Keratinocyte (primary cell): ENCODE data around the gene SNX12. TPM values are rescaled to one million over a fixed set of nuclear protein-coding genes. Genes with fewer than 3 reads are reported as not detected.

ENCODE experiments used
- DNase-seq: peaks from one replicate; pipeline ENCODE4 v3.0.0-alpha.2; 2011; ENCODE audit warnings: low read depth, missing footprints, low spot score
- FAIRE-seq: peaks from 2 replicates; lab custom pipeline; 2011; peaks lifted over from hg19 to GRCh38; lab: Jason Lieb, UNC
- H2AFZ ChIP-seq: 2 replicates; pipeline ENCODE4 v1.6.0; 2012; ENCODE audit warnings: low read length, control low read depth, inconsistent platforms; ENCODE audit not compliant: control insufficient read depth
- H3K27ac ChIP-seq: 2 replicates; pipeline ENCODE4 v1.5.1; 2011; ENCODE audit warnings: low read length; ENCODE audit not compliant: control insufficient read depth, insufficient read depth
- H3K27me3 ChIP-seq: 3 replicates; pipeline ENCODE4 v1.6.0; 2011; ENCODE audit warnings: low read length; ENCODE audit not compliant: control insufficient read depth, insufficient read depth; ENCODE audit errors: extremely low read depth
- H3K36me3 ChIP-seq, 2 experiments: 2 replicates in 1 of 2; 3 replicates in 1 of 2; pipeline ENCODE4 v1.5.1; 2011; ENCODE audit warnings: low read length in 2 of 2, mild to moderate bottlenecking in 1 of 2; ENCODE audit not compliant: control insufficient read depth in 2 of 2, insufficient read depth in 2 of 2; ENCODE audit errors: extremely low read depth in 1 of 2
- H3K4me1 ChIP-seq: 3 replicates; pipeline ENCODE4 v1.5.1; 2011; ENCODE audit warnings: low read length; ENCODE audit not compliant: control insufficient read depth, insufficient read depth; ENCODE audit errors: extremely low read depth
- H3K4me2 ChIP-seq: 3 replicates; pipeline ENCODE4 v1.6.0; 2011; ENCODE audit warnings: low read depth, low read length; ENCODE audit not compliant: control insufficient read depth, insufficient read depth; ENCODE audit errors: extremely low read depth
- H3K4me3 ChIP-seq, 3 experiments: fragments of 200-600 bp in 1 of 3; sonication (generic) in 1 of 3; 2 replicates in 2 of 3; 3 replicates in 1 of 3; pipeline ENCODE4 v1.5.1; 2011 to 2016; ENCODE audit warnings: low read length in 3 of 3, mild to moderate bottlenecking in 3 of 3, control low read depth in 2 of 3, inconsistent platforms in 1 of 3, low read depth in 1 of 3, mixed read lengths in 1 of 3, mixed run types in 1 of 3, moderate library complexity in 1 of 3; ENCODE audit not compliant: control insufficient read depth in 2 of 3, insufficient read depth in 2 of 3; ENCODE audit errors: extremely low read depth in 1 of 3
- H3K79me2 ChIP-seq: 2 replicates; pipeline ENCODE4 v1.6.0; 2012; ENCODE audit warnings: low read length; ENCODE audit not compliant: control insufficient read depth, insufficient read depth
- H3K9ac ChIP-seq: 3 replicates; pipeline ENCODE4 v1.6.0; 2011; ENCODE audit warnings: low read length; ENCODE audit not compliant: control insufficient read depth, insufficient read depth; ENCODE audit errors: extremely low read depth
- H3K9me1 ChIP-seq: 3 replicates; pipeline ENCODE4 v1.6.0; 2011; ENCODE audit warnings: low read length; ENCODE audit not compliant: control insufficient read depth, insufficient read depth; ENCODE audit errors: extremely low read depth
- H3K9me3 ChIP-seq: 2 replicates; pipeline ENCODE4 v1.5.1; 2012; ENCODE audit warnings: low read depth, low read length; ENCODE audit not compliant: control insufficient read depth
- H4K20me1 ChIP-seq: 3 replicates; pipeline ENCODE4 v1.6.0; 2011; ENCODE audit warnings: low read length; ENCODE audit not compliant: control insufficient read depth, insufficient read depth; ENCODE audit errors: extremely low read depth
- EZH2 ChIP-seq: IDR thresholded peaks from one replicate; pipeline ENCODE4 v1.6.1; 2012; ENCODE audit warnings: inconsistent platforms, mild to moderate bottlenecking, low read length, moderate library complexity
- dilution Hi-C: fragments of 300-500 bp; cut with MboI; formaldehyde crosslinking; loops from one replicate; pipeline ENCODE4 v1.7.0; 2020; ENCODE audit warnings: low sequenced_read_pairs; ENCODE audit not compliant: extremely low pct_ligation_motif_present
- polyA plus RNA-seq, 5 experiments: library from polyadenylated mRNA; depleted of rRNA in 3 of 5; stranded (reverse) in 3 of 5; stranded (forward) in 1 of 5; unstranded in 1 of 5; fragments of >200 nt; gene quantifications; 1 replicate in 1 of 5; 2 replicates in 3 of 5; 3 replicates in 1 of 5; pipeline versions ENCODE4 v1.2.1 to v1.2.3, GENCODE V29; 2011 to 2012; ENCODE audit warnings: missing spikeins in 2 of 5, low read depth in 1 of 5, low replicate concordance in 1 of 5
- TF ChIP-seq, protein P1 (sequence below), 3 experiments: IDR thresholded peaks in 1 of 3; conservative IDR thresholded peaks in 1 of 3; optimal IDR thresholded peaks in 1 of 3; 2 replicates in 2 of 3; 3 replicates in 1 of 3; pipeline versions ENCODE3 to v1.5.1; 2011; ENCODE audit warnings: low read length in 3 of 3, mild to moderate bottlenecking in 3 of 3, moderate library complexity in 2 of 3, control low read depth in 1 of 3, inconsistent platforms in 1 of 3; ENCODE audit not compliant: insufficient read depth in 2 of 3; ENCODE audit errors: extremely low read depth in 1 of 3

The SNX12 gene
- polyA plus RNA-seq, 1 donor (not counting 4 experiments of a cell fraction or from before 2014, with no cell fraction given), result 94.0 TPM

DNA sequence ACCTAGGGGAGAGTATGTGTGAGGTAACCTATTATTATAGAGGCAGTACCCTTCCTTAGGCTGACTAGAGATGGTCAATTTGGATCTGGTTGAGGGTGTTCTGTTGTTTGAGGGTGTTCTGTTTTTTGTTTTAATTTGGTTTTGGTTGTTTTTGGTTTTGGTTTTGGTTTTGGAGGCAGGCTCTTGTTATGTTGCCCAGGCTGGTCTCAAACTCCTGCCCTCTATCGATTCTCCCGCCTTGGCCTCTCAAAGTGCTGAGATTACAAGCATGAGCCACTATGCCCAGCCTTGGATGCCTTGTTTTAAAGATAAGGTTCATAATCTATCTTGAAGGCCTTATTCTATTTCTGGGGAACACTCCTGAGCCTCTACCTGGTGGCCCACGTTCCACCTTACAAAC is 37.5 kb upstream of the SNX12 start:
- no peak for TF ChIP-seq EZH2
- TF ChIP-seq, protein P1, sequence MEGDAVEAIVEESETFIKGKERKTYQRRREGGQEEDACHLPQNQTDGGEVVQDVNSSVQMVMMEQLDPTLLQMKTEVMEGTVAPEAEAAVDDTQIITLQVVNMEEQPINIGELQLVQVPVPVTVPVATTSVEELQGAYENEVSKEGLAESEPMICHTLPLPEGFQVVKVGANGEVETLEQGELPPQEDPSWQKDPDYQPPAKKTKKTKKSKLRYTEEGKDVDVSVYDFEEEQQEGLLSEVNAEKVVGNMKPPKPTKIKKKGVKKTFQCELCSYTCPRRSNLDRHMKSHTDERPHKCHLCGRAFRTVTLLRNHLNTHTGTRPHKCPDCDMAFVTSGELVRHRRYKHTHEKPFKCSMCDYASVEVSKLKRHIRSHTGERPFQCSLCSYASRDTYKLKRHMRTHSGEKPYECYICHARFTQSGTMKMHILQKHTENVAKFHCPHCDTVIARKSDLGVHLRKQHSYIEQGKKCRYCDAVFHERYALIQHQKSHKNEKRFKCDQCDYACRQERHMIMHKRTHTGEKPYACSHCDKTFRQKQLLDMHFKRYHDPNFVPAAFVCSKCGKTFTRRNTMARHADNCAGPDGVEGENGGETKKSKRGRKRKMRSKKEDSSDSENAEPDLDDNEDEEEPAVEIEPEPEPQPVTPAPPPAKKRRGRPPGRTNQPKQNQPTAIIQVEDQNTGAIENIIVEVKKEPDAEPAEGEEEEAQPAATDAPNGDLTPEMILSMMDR (optimal IDR thresholded peaks at IDR 0.05 in 1 of 3, IDR thresholded peaks at IDR 0.05 in 1 of 3, conservative IDR thresholded peaks at IDR 0.05 in 1 of 3; ENCODE audit: extremely low read depth in 1 of 3, insufficient read depth in 2 of 3, low read length in 3 of 3), result no peak
- Histone ChIP-seq H3K4me1 (no peaks in the 10 kb centered on the region), H3K79me2 (no peaks in the 10 kb centered on the region), H3K36me3 (no peaks in the 10 kb centered on the region), H3K4me3 (no peak overlapping the region), H3K9ac (no peak overlapping the region), H3K9me1 (no peaks in the 10 kb centered on the region), H2AFZ (no peak overlapping the region), H3K27ac (no peak overlapping the region), H3K27me3 (no peaks in the 10 kb centered on the region), H3K4me2 (no peak overlapping the region), H4K20me1 (no peaks in the 10 kb centered on the region), H3K9me3 (no peaks in the 10 kb centered on the region)
- DNase-seq (no peak), FAIRE-seq (no peak)
- dilution Hi-C loops, result no loop called here

DNA sequence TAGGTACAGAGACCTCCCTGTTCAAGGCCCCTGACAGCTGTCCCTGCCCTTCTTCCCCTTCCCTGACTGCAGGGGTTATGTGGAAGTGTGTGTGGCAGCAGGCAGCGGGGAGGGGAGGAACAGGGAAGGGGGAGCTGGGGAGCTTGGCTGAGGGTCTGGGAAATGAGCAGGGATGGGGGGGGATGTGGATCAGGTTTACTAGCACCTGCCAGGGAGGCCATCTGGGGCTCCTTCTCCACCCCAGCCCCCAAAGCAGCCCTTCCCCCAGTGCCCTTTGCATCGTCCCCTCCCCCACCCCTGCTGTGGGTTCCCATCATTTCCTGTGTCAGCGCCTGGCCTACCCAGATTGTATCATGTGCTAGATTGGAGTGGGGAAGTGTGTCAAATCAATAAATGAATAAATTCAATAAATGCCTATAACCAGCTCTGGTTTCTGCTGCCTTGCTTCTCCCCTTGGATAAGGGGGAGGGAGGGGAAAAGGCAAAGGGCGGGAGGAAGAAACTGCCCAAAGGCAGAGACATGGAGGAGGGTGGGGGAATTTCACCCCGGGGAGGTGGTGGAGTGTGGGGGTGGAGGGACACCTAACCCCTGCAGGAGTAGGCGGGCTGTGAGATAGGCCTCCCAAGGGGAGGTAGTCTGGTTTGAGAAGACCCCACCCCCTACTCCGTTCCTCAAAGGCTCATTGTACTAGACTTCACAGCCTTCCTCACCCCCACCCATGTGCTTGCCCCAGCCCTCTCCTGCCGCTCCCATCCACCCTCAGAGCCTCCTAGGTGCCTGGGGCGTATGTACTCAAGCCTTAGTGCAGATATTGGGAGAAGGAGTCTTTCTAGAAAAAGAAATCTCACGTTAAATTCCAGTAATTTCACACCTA is 35.2 kb upstream of the SNX12 start:
- Histone ChIP-seq H3K4me1 (no peaks in the 10 kb centered on the region), H3K9me3 (no peaks in the 10 kb centered on the region), H2AFZ (no peak overlapping the region), H3K27ac (no peak overlapping the region), H4K20me1 (no peaks in the 10 kb centered on the region), H3K9ac (no peak overlapping the region), H3K36me3 (no peaks in the 10 kb centered on the region), H3K4me3 (no peak overlapping the region), H3K79me2 (no peaks in the 10 kb centered on the region), H3K9me1 (no peaks in the 10 kb centered on the region), H3K4me2 (no peak overlapping the region), H3K27me3 (no peaks in the 10 kb centered on the region)
- TF ChIP-seq, protein P1 (optimal IDR thresholded peaks at IDR 0.05 in 1 of 3, IDR thresholded peaks at IDR 0.05 in 1 of 3, conservative IDR thresholded peaks at IDR 0.05 in 1 of 3; ENCODE audit: extremely low read depth in 1 of 3, insufficient read depth in 2 of 3, low read length in 3 of 3), result no peak
- TF ChIP-seq EZH2, result no peak
- dilution Hi-C loops, result no loop called here
- FAIRE-seq (no peak), DNase-seq (no peak)
